Measurements from ENCODE around the gene PLEKHN1.

GRCh38 chr1:999725-1000356 lies 33.6 kb downstream of the PLEKHN1 start, which contains the start of gene HES4:
- TF ChIP-seq SP1 (IDR thresholded peaks at IDR 0.05): no peak
- no peak for TF ChIP-seq FOXA1 (IDR thresholded peaks at IDR 0.05)
- no peak for TF ChIP-seq NFRKB (IDR thresholded peaks at IDR 0.05)
- no peak for TF ChIP-seq TARDBP (IDR thresholded peaks at IDR 0.05)
- no peak for TF ChIP-seq L3MBTL2 (conservative IDR thresholded peaks at IDR 0.05)
- no peak for TF ChIP-seq FOXK2 (IDR thresholded peaks at IDR 0.05)

Measured in HEK293T (cell line).